Left ventricle myocardium inferior (tissue), 1 donor: ENCODE measurements around the gene CLK4. TPM values are rescaled to one million over a fixed set of nuclear protein-coding genes. Genes with fewer than 3 reads are reported as not detected.

ENCODE experiments used
- DNase-seq: peaks from one replicate; pipeline ENCODE4 v3.0.0-alpha.2; 2020
- H3K27ac ChIP-seq: fragments of 200-600 bp; replicated peaks from 2 replicates; pipeline ENCODE4 v1.8.0; 2021
- H3K27me3 ChIP-seq: fragments of 200-600 bp; 2 replicates; pipeline ENCODE4 v1.8.0; 2021; ENCODE audit warnings: low read depth
- H3K36me3 ChIP-seq: fragments of 200-600 bp; 2 replicates; pipeline ENCODE4 v1.8.0; 2021
- H3K4me1 ChIP-seq: fragments of 200-600 bp; 2 replicates; pipeline ENCODE4 v1.8.0; 2021
- H3K4me3 ChIP-seq: fragments of 200-600 bp; 2 replicates; pipeline ENCODE4 v1.8.0; 2021; ENCODE audit warnings: mild to moderate bottlenecking, moderate library complexity
- H3K9me3 ChIP-seq: fragments of 200-600 bp; replicated peaks from 2 replicates; pipeline ENCODE4 v1.8.0; 2021
- intact Hi-C: fragments of 100-400 bp; cut with micrococcal nuclease; formaldehyde crosslinking; loops from one replicate; pipeline ENCODE4 v1.11.0; 2022
- total RNA-seq: library from RNA; stranded (reverse); fragmentation: NEBNext Ultra II Directional; extraction: Animal tissue kit (Norgen Biotek cat#: 25700); gene quantifications from one replicate; pipeline ENCODE4 v1.2.1, GENCODE V29; 2021
- TF ChIP-seq, protein P1 (sequence below): fragments of 200-600 bp; IDR thresholded peaks from 2 replicates; pipeline ENCODE4 v1.8.0; 2021; ENCODE audit warnings: antibody characterized with exemption, mild to moderate bottlenecking, borderline replicate concordance
- donor health status: DM: no; HTN: yes; CAD: no; lungs with severe emphysema.

The CLK4 gene
- total RNA-seq, 1 donor from 2014 or later: 20.0 TPM

DNA sequence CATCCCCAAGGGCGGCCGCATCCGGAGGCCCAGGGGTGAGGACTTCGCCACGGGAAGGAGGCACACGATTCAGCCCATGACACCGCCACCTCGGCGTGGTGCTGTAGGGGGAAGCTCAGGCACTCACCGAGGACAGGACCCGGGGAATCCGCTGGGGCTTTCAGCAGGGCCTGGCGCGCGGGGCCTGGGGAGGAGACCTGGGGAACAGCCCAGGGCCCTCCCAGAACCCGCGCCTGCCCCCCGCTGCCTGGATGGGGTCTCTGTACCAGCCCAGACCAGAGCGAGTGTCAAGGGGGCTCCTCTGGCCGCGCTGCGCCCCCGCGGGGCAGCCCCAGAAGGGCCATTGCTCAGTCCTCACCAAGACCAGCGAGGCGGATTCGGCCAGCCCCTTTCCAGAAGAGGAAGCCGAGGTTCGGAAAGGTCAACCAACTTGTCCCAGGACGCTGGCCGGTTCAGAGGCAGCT lies 49.4 kb downstream of the CLK4 start:
- Histone ChIP-seq H3K27me3 (peaks cover 41% of the 10 kb centered on the region), H3K27ac (no peak overlapping the region)
- no peak for DNase-seq

DNA sequence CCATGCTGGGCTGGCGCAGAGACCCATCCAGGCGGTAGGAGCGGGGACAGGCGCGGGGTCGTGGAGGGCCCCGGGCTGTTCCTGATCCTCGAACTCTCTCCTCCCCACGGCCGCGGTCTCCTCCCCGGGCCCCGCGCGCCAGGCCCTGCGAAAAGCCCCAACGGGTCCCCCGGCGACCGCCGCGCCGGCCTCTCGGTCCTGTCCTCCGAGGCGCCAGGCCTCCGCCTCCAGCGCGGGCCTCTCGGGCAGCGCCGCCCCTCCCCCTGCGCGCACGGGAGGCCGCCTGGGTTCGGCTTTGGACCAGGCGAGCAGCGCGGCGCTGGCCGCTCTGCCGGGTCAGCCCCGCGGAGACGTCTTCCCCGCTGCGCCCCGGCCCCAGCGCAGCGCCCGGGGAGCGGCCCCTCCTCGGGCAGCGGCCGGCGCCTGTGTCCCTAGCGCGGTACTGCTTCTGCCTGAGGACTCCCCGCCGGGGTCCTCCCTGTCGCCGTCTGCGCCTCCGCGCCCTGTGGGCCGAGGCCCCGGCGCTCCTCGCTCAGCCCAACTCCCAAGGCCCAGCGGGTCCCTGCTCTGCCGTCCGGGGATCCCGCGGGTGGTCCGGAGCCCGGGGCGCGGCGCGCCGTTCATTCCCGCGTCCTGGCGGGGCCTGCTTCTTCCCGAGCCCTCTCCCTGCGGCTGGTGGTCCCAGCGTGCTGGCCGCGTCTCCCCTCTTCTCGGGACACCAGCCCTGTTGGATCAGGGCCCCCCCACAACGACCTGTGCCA lies 50.1 kb downstream of the CLK4 start:
- H3K4me3 ChIP-seq: peak overlapping the region; percentile 56
- intact Hi-C loops: no loop called here
- H3K9me3 ChIP-seq: peaks cover 7% of the 10 kb centered on the region
- peaks cover 8% of the 10 kb centered on the region for H3K4me1 ChIP-seq
- H3K27me3 ChIP-seq: peaks cover 41% of the 10 kb centered on the region
- DNase-seq: no peak
- TF ChIP-seq, protein P1, sequence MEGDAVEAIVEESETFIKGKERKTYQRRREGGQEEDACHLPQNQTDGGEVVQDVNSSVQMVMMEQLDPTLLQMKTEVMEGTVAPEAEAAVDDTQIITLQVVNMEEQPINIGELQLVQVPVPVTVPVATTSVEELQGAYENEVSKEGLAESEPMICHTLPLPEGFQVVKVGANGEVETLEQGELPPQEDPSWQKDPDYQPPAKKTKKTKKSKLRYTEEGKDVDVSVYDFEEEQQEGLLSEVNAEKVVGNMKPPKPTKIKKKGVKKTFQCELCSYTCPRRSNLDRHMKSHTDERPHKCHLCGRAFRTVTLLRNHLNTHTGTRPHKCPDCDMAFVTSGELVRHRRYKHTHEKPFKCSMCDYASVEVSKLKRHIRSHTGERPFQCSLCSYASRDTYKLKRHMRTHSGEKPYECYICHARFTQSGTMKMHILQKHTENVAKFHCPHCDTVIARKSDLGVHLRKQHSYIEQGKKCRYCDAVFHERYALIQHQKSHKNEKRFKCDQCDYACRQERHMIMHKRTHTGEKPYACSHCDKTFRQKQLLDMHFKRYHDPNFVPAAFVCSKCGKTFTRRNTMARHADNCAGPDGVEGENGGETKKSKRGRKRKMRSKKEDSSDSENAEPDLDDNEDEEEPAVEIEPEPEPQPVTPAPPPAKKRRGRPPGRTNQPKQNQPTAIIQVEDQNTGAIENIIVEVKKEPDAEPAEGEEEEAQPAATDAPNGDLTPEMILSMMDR: no peak
- no peak overlapping the region for H3K27ac ChIP-seq
- H3K36me3 ChIP-seq: no peaks in the 10 kb centered on the region

More for the DNA sequence above, 49.4 kb downstream of the CLK4 start:
- Histone ChIP-seq H3K4me3 (no peak overlapping the region), H3K36me3 (no peaks in the 10 kb centered on the region), H3K9me3 (peaks cover 6% of the 10 kb centered on the region), H3K4me1 (peaks cover 8% of the 10 kb centered on the region)
- TF ChIP-seq, protein P1: no peak
- intact Hi-C loops: no loop called here

DNA sequence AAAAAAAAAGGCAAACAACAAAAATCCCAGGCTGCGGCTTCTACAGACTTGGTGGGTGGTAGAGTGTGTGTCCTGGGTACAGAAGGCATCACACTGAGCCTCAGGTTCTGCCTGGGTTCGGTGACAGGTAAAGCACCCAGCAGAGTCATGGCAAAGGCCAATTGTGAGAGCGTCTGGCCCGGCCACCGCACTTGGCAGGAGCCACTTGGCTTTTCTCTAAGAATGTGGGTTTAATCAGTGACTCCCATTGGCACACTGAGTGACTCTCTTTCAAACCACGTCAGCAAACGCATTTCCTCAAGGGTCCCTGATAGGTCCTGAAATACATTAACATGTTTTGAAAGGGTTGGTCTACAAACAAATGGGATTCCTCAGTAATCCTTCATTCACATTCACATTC lies 53.6 kb downstream of the CLK4 start:
- Histone ChIP-seq H3K36me3 (no peaks in the 10 kb centered on the region), H3K27ac (peak overlapping the region; percentile 54), H3K4me1 (peaks cover 8% of the 10 kb centered on the region), H3K27me3 (peaks cover 36% of the 10 kb centered on the region), H3K4me3 (no peak overlapping the region), H3K9me3 (peaks cover 7% of the 10 kb centered on the region)
- DNase-seq: peak; percentile 60
- intact Hi-C loops: no loop called here
- TF ChIP-seq, protein P1: no peak

DNA sequence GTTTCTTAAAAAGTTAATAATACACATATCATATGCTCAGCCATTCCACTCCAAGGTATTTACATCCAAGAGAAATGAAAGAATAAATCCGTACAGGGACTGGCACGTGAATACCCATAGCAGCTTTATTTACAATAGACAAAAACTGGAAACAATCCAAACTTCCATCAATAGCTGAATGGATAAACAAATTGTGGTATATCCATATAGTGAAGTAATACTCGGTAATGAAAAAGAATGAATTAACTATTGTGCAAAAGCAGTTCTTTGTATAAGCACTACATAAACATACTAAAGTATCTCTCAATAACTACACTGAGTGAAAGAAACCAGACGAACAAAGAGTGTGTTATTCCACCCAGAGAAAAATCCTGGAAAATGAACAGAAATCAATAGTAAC lies 54.2 kb downstream of the CLK4 start:
- Histone ChIP-seq H3K4me1 (peaks cover 8% of the 10 kb centered on the region), H3K4me3 (no peak overlapping the region), H3K36me3 (no peaks in the 10 kb centered on the region), H3K9me3 (peaks cover 7% of the 10 kb centered on the region), H3K27ac (peak overlapping the region; percentile 54), H3K27me3 (peaks cover 31% of the 10 kb centered on the region)
- no peak for DNase-seq
- TF ChIP-seq, protein P1: no peak
- intact Hi-C loops: no loop called here

DNA sequence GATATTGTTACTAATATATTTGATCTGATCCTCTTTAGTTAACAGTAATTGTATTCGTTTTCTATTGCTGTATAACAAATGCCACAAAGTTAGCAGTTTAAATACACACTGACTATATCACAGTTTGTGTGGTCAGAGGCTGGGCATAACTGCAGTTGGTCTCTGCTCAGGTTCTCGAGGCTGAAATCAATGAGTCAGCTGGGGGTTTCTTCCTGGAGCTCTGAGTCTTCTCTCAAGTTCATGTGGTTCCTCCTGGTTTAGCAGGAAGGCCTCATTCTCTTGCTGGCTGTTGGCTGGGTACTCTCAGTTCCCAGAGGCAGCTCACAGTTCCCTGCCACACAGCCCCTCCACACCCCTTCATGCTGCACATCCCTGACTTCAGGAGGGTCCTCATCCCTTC lies 57.4 kb downstream of the CLK4 start:
- H3K4me1 ChIP-seq: peaks cover 4% of the 10 kb centered on the region
- peaks cover 1% of the 10 kb centered on the region for H3K27me3 ChIP-seq
- TF ChIP-seq, protein P1: no peak
- H3K4me3 ChIP-seq: no peak overlapping the region
- intact Hi-C loops: no loop called here
- H3K36me3 ChIP-seq: no peaks in the 10 kb centered on the region
- DNase-seq: no peak
- peaks cover 7% of the 10 kb centered on the region for H3K9me3 ChIP-seq
- no peak overlapping the region for H3K27ac ChIP-seq
